RPMI7951 (cell line): Measurements from ENCODE around the gene GTSE1. TPM values are rescaled to one million over a fixed set of nuclear protein-coding genes. Genes with fewer than 3 reads are reported as not detected.

ENCODE experiments used
- DNase-seq: peaks from one replicate; pipeline ENCODE4 v3.0.0-alpha.2; 2012; ENCODE audit warnings: low read depth
- total RNA-seq: library from RNA; depleted of rRNA; stranded (reverse); fragments of >200 nt; shearing (Covaris generic); gene quantifications from 2 replicates; pipeline ENCODE4 v1.2.3, GENCODE V29; 2014

GTSE1 gene
- total RNA-seq, 1 experiment from 2014 or later = 23.2 TPM

DNA sequence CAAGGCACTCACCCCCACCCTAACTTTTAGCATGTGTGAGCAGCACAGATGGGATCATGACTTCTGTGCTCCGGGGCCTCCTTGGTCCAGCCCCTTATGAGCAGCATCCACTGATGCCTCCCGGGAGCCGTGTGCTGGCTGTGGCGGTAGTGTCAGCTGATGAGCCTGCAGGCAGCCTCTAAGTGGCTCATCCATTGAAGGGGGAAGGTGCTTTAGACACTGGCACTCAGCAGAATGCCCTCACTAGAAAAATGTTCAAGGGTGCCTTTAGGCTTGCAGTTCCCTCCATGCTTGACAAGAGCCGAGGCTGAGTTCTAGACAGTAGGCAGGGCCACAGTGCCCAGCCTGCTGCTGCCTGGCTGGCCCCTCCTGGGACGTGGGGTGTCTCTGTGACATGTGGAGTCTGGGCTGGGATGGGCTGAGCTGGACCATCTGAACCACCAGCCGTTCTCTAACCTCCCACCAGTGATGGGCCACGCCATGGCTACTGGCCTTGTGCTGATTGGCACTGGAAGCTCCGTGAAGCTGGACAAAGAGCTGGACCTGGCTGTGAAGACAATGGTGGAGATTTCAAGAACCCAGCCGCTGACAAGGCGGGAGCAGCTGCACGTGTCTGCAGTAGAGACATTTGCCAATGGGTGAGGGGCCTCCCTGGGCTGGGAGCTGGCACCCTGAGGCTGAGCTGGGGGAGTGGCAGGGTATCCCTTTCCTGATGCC lies 23.1 kb upstream of the GTSE1 start:
- DNase-seq = no peak

DNA sequence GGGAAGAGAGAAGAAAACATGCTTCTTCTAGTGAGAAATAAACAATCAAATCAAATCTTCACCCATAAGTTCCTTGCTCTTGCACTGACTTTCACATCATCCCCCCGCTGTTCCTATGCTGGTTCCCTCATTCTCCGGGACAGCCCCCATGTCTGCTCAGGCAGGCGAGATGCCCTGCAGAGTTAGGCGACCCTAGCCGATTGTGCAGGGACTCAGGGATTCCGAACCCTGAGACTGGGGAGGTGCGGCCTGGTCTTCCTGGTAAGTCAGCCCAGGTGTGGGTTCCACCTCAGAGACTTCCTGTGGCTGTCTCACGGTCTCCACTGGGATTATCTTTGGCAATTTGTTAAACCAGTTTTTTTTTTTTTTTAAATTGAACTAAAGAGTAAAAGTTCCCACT lies 22.3 kb upstream of the GTSE1 start:
- no peak for DNase-seq

DNA sequence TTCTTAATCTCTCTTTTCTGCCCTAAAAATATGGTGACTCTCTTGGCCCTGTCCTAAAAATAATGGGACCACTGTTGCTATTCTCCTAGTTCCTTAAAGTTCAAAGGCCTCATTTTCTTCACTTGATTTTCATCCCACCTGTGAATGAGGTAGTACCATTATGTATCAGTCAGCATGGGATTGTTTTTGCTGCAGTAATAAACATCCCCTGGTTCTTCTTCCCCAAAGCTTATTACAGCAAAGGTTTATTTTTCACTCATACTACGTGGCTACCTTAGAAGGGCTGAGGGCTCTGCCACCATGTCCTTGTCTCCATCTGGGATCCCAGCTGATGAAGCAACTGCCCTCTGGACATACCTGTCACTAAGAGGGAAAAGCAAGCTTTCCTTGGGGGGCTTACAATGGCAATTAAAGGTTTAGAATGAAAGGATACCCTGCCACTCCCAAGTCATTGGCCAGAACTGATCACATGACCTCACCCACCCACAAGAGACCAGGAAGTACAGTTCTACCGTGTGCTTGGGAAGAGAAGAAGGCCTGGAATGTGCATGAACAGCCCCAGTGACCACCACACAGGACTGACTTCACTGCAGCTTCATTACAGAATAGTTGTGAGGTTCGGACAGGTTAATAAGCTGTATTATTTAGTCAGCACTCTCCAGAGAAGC lies 21.1 kb upstream of the GTSE1 start:
- DNase-seq = no peak

DNA sequence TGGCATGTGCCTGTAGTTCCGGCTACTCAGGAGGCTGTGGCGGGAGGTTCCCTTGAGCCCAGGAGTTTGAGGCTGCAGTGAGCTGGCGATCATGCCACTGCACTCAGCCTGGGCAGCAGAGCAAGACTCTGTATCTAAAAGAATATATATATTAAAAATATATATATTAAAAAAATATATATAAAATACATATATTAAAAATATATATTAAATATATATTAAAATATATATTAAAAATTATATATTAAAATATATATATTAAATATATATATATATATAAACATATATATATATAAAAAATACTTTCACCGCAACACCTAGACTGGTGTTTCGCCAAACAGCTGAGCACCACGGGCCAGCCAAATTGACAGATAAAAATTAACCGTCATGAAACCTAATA lies 20.1 kb upstream of the GTSE1 start:
- no peak for DNase-seq

DNA sequence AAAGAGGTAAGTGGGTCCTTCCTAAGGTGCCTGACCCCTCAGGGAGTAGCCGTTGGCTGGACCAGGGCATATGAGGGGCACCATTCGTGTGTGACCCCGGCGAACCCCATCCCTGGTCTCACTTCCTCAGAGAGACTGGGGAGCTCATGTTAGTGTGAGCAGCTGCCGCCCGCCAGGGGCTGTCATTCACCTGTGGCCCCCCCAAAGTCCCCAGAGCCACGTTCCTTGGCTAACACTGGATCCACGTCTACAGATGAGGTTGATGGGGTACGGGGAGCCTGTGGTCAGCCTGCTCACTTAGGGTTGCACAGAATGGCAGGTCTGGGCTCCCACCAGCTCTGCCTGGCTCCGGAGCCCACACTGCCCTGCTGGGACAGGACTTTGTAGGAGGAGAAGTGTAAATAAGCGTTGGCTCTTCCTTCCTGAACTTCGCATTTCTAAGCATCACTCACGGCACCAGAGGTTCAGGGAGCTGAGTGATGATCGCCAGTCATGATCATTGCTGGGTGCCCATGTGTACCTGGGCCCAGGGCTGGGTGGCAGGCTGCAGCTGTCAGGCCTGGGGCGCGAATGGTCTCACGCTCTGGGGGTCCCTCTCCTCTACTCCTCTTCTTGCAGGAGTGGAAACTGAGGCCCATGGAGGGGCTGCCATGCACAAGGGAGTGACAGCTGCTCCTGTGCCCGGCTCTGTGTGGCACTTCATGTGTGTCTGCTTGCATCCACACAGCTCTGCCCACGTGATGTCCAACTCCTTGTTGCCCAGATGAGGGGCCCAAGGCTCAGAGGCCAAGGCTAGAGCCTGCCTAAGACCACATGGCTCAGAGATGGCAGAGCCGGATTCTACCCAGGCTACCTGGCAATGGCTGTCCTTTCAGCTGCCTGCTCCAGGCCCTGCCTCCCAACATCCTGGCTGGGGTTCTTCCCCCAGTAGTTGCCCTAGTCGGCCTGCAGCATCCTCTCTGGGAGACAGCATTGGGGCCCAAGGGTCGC lies 17.7 kb upstream of the GTSE1 start:
- DNase-seq = no peak

DNA sequence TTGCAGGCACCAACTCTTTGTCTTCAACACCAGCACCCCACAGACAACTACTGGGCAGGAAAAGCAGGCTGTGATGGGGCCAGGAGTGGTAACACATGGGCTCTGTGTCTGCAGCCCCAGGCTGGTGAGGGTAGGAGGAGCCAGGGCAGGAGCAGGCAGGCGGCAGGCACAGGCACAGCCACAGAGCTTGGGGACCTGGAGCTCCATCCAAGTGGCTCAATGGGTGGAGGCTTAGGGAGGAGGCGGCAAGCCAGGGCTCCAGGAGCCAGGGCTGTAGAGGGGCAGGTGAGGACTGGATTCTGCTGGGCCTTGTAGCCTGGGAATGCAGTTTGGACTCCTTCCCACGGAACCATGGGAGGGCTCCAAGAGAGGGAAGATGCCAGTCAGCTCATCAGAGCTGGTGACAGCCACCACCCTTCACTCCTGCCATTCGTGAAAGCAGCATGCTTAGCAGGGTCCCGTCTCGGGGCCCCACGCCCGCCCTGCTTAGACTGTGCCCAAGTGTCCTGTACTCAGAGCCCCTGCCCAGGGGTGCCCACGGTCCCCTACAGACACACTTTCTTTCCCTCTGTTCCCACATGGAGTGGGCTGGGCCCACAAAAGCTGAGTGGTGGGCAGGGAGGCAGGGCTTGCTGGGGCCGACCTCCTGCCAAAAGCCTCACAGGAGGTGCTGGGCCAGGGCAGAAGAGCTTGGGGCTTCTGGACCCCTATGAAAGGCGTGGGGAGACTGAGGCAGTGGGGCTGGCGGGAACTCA lies 16.4 kb upstream of the GTSE1 start:
- DNase-seq = no peak

DNA sequence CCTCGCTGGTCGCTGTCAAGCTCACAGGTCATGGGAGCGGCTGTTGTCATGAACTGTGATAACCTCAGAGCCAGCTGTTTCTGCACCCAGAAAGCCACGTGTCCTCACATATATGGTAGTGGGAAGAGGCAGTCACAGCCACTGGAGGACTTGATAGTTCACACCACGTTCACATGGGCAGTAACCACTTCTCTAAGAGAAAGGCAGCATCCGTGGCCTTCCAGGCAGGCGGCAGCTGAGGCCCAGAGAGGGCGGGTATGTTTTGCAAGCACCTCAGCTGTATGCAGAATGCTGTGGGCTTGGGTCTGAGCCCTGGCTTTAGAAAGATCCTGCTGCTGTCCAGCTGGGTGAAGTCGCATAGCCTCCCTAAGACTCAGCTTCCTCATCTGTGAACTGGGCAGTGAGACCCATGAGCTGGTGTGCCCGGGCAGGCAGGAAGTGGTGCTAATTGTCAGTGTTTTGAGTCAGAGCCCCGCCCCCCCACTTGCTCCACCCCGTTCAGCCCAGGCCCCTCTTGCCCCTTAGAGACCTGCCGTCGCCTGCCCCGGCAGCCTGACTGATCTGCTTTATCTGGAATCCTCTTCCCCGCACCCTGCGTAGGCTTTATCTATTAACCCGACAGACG lies 15.6 kb upstream of the GTSE1 start:
- no peak for DNase-seq

DNA sequence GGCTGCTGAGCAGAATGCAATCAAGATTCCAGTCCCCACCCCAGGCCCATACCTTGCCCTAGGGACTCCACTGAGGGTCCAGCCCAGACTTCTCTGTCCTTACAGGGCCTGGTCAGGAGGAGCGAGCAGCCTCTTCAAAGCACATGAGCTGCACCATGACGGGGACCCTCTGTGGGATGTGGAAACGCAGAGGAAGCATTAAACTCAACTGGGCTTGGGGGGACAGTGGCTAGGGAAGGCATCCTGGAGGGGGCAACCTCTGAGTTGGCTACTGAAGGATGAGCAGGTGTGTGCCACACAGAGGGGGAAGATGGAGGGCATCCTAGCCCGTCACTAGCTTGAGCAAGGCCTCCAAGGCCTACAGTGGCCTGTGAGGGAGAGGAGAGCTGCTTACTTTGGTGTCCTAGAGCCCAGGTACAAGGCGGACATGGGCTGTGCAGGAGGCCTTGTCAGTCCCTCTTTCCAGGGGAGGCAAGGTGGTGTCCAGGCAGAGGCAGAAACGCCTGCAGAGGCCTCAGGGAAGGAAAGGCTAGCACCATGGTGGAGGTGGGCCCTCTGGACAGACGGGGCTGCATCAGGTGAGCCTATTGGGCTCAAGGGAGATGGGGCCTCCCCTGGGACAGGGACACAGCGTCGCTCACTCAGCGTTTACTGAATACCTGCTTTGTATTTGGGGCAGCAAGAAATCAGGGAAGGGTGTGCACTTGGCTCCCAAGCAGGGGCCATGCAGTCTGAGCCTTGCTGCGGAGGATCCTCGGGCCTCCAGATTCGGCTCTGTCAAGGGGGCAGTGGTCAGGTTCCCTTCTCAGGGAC lies 14.6 kb upstream of the GTSE1 start:
- DNase-seq = no peak

DNA sequence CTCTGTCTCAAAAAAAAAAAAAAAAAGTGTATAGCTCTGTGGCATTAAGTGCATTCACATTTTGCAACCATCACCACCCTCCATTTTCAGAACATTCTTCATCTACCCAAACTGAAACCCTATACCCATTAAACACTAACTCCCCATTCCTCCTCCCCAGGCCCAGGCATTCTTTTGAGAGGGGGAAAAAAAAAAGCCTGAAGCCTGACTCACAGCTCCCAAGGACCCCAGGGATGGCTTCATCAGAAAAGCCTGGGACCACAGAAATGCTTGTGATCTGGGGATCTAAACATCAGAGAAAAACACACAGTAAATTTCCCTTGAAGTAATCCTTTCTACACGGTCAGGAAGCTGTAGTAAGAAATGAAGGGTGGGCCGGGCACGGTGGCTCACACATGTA lies 10.7 kb upstream of the GTSE1 start:
- DNase-seq = no peak

DNA sequence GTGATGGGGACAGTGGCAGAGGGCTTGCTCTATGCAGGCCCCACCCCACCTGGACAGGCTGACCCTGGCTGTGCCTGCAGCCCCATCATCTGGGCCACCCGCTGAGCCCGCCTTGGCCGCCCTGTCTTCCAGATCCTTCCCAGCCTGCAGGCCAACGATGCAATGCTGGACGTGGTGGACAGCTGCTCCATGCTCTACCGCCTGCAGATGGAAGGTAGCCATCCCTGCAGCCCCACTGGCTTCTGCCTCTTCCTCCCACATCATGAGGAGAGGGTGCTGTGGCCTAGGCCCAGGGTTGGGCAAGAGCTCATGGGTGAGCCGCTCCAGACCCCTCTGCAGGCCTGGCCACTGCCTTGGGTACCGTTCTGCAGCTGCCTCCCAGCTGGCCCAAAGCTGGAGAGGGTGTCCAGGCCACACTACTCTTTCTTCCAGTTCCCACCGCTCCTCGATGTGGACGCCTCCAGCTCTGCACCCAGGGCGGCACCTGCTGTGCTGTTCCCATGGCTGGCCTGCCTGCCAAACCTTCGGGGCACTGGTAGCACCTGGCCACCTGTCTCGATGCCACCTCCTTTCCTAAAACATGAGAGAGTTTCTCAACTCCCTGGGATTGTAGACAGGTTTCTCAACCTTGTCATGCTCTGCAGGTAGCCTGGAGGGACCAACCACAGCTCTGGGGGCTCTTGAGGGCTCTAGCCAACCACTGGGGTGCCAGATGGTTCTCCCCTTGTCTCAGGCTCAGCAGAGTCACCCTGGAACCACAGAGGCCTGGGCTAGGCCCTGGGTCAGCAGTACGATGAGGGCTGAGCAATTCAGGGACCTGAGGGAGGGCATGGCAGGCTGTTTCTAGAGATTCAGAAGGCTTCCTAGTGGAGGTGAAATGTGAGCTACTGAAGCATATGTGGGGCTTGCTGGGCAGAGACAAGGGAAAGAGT lies 9.5 kb upstream of the GTSE1 start:
- no peak for DNase-seq

DNA sequence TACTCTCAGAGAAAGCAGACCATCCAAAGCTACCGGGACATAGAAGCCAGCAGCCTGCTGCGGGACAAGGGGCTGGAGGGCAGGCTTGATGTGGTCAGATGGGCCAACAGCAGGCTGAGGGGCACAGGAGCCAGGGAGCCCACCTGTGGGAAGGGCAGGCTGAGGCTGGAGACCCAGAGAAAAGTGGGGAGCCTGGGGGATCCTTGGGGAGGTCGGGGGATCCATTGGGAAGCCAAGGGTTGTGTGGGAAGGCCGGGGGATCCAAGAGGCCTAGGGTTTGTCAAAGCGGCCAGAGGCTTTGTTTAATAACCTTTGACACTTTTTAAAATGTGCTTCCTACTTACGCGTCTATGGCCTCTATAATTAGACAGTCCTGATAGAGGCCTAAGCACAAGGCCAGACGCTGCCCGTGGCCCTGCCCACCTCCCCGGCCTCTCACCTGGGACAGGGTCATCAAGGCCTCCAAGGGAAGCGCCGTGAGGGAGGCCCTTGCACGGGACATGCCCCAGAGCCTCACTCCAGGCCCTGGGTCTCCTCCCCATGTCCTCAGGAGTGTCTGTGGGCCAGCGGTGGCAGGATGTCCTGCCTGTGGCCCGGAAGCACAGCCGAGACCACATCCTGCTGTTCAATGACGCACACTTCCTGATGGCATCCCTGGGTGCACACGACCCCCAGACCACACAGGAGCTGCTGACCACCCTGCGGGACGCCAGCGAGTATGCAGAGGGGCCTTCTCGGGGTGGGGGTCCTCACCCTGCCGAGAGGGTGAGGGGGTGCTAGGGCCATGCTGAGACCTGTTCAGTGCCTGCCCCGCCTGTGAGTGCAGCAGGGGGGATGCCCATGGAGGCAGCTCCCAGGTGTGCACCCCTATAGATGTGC lies 8.6 kb upstream of the GTSE1 start:
- no peak for DNase-seq

DNA sequence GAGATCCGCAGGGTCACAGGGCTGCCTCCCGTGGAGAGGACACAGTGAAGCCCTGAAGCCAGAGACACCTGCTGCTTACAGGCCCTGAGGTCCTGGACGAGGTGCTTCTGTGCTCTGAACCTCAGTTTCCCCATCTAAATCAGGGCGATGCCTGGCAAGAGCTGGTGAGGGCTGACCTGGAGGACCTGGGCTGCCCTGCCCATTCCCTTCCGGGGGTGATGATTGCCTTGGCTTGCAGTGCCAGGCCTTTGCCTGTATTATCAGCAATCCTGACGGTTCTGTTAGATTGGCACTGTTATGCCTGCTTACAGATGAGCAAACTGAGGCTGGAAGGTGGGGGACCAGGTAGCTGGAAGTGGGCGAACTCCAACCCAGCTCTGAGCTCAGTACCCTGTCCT lies 7.8 kb upstream of the GTSE1 start:
- no peak for DNase-seq

DNA sequence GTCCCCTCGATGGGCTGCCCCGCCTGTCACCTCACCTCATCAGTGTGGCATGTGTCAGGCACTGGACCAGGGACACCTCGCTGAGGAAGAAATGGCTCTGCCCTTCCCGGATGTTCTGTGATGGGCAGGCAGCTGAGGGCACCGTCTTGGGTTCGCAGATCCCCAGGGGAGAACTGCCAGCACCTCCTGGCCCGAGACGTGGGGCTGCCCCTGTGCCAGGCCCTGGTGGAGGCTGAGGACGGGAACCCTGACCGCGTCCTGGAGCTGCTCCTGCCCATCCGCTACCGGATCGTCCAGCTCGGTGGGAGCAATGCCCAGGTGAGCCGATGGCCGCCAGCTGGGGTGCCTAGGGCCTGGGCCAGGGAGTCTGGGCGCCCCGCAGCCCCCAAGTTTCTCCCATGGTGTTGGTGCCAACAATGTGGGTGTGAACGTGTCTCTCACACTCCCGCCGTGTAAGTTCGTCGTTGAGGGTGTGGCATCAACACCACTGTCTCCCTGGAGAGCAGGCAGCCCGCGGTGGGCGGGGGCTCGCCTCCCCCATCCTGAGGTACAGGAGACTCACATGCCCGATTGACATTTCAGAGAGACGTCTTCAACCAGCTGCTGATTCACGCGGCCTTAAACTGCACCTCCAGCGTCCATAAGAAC lies 7.3 kb upstream of the GTSE1 start:
- DNase-seq = no peak

DNA sequence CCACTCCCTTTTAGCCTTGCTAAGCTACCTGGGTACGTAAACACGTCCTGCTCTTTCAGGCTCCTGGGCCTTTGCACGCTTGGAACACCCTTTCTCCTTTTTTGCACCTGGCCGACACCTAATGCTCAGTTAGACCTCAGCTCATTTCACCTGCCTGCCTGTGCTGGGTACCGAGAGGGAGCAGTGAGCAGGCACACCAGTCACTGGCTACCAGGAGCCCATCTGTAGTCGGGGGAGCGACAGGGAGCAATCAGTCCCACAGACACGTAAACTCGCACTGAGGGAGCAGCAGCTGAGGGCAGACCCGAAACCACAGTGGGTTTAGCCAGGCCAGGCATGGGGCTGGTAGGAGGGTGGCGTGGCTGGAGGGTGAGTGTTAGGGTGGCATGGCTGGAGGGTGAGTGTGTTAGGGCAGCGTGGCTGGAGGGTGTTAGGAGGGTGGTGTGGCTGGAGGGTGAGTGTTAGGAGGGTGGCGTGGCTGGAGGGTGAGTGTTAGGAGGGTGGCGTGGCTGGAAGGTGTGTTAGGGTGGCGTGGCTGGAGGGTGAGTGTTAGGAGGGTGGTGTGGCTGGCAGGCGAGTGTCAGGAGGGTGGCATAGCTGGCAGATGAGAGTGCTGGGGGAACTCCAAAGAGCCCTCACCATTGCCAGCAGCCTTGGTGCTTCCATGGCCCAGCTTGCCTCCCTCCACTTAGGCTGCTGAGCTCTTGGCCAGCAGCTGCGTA lies 6.4 kb upstream of the GTSE1 start:
- DNase-seq = no peak

DNA sequence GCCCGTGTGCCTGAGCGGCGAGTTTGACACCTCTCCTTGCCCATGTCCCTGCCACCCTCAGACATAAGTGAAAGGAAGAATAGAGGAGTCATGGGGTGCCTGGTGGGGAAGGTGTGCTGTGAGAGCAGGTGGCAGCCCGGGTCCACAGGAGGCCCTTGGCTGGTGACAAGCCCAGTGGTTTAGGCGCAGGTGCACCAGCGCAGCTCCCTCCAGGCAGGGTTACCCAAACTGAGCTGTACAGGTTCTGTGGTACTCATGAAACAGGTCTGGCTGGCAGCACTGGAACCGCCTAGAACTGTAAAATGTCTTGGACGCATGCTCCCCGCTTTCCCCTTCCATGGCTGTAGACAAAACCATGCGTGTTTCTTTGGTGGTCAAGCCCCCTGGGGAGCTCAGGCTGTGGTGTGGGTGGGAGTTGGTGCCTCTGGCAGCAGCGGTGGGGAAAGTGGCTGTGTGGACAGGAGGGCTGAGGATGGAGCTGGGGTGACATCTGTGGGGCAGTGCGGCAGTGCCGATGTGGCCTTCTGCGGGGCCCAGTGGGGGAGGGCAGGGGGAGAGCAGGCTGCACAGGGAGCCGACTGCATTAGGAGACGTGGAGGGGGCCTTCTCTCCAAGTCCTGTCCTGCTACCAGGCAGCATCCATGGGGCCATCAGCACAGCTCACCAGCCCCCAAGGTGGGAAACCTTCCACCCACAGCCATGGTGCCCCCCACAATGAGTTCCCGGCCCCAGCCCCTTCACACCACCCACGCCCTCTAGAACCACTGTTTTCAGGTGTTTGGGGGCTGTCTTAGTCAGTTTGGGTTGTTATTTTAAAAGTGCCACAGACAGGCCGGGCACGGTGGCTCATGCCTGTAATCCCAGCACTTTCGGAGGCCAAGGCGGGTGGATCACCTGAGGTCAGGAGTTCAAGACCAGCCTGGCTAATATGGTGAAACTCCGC lies 5.6 kb upstream of the GTSE1 start:
- no peak for DNase-seq

DNA sequence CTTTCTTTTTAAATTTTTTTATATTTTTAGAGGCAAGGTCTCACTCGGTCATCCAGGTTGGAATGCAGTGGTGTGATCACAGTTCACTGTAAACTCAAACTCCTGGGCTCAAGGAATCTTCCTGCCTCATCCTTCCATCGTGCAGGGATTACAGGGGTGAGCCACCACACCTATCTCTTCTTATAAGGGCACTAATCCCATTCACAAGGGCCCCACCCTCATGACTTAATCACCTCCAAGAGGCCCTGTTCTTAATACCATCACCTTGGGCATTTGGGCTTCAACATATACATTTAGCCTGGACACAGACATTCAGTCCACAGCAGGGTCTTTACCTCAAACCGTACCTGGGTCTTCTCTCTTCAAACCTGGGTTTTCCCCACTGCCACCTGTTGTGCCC lies 4.5 kb upstream of the GTSE1 start:
- DNase-seq = no peak
